ENCODE measurements around the gene KRT76.

KRT76 gene

GRCh38 chr12:52776913-52777395, at the start of gene KRT76:
Gene KRT76, minus strand, starts transcription at chr12:52777345. Its CDS starts 54 bp downstream, at chr12:52777291.
- DNase-seq (ENCODE audit: low read depth), result no peak
- no peak within 1 kb of the TSS for H3K4me3 ChIP-seq (ENCODE audit: low read depth, low read length)
- TF ChIP-seq CTCF (IDR thresholded peaks at IDR 0.05; ENCODE audit: low read depth, low read length, missing control alignments), result no peak
- in situ Hi-C loops (cut with HindIII; ENCODE audit: low sequenced_read_pairs), result no loop called here

DNA sequence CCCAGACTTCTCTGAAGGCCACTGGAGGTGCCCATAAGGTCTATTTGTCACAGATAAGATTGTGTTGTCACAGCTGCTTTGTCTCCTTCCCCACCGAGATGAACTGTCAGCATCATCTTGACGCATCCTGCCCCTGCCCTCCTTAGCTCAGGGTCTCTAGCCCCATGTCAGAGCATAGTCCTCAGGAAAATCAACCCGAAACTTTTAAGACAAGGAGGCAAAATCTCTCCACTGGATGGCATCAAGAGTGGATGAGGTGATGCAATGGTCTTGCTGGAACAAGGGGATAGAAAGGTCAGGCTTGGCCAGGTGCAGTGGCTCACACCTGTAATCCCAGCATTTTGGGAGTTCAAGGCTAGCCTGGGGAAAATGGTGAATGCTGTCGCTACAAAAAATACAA, 48.8 kb upstream of the KRT76 start:
- TF ChIP-seq CTCF (IDR thresholded peaks at IDR 0.05; ENCODE audit: low read depth, low read length, missing control alignments), result no peak
- in situ Hi-C loops (cut with HindIII; ENCODE audit: low sequenced_read_pairs), result no loop called here
- DNase-seq (ENCODE audit: low read depth), result no peak
- H3K4me3 ChIP-seq (ENCODE audit: low read depth, low read length), result no peak overlapping the region

DNA sequence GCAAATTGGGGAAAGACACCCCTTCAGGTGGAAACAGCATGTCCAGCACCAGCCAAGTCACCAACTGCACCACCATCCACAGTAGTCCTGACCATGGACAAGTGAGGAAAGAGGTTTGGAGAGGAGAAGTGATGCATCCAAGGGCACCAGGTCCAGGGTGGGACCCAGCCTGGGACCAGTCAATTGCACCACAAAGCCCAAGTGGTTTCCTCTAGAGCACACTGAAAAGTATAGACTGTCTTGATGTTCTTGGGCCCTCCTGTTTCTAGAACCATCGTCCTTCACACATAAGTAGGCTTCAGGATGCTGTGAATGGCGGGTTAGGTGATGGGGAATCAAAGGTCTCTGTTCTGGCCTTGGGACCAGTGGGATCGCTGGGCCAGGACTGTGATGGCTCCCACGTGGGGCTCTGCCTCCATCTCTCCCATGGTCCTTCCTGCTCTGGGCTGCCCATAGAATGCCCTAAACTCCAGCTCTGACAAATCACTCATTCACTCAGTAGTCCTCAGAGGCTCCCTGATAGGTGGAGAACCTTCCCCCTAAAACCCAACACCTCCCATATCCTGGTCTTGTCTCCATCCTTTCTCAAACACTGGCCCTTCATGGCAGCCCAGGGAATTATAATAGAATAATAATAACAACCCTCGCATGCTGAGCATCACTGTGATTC, 47.7 kb upstream of the KRT76 start:
- in situ Hi-C loops (cut with HindIII; ENCODE audit: low sequenced_read_pairs), result no loop called here
- TF ChIP-seq CTCF (IDR thresholded peaks at IDR 0.05; ENCODE audit: low read depth, low read length, missing control alignments), result no peak
- no peak overlapping the region for H3K4me3 ChIP-seq (ENCODE audit: low read depth, low read length)
- DNase-seq (ENCODE audit: low read depth), result no peak

DNA sequence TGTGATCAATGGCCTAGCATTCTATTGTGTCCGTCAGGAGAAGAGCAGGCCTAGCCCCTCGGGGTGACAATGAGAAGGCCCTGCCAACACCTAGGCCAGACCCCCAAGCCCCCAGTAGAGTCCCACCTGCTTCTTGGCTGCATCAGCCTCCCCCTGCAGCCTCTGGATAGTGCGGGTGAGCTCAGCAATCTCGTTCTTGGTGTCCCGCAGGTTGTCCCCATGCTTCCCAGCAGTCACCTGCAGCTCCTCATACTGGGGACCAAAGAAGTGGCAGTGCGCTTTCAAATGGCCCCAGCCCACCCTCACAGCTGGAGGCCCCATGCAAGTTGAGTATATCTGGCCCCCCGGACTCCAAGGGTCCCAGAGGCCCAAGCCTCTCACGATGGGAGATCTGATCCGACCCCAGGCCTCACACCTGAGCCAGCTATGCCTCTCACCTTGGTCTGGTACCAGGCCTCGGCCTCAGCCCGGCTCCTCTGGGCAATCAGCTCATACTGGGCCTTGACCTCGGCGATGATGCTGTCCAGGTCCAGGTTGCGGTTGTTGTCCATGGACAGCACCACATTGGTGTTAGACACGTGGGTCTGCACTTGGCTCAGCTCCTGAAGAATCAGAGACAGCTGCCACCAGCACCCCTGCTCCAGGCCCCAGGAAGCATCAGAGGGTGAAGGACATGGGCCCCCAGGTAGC, 46.8 kb upstream of the KRT76 start:
- no peak for DNase-seq (ENCODE audit: low read depth)
- no peak overlapping the region for H3K4me3 ChIP-seq (ENCODE audit: low read depth, low read length)
- in situ Hi-C loops (cut with HindIII; ENCODE audit: low sequenced_read_pairs), result no loop called here
- no peak for TF ChIP-seq CTCF (IDR thresholded peaks at IDR 0.05; ENCODE audit: low read depth, low read length, missing control alignments)

DNA sequence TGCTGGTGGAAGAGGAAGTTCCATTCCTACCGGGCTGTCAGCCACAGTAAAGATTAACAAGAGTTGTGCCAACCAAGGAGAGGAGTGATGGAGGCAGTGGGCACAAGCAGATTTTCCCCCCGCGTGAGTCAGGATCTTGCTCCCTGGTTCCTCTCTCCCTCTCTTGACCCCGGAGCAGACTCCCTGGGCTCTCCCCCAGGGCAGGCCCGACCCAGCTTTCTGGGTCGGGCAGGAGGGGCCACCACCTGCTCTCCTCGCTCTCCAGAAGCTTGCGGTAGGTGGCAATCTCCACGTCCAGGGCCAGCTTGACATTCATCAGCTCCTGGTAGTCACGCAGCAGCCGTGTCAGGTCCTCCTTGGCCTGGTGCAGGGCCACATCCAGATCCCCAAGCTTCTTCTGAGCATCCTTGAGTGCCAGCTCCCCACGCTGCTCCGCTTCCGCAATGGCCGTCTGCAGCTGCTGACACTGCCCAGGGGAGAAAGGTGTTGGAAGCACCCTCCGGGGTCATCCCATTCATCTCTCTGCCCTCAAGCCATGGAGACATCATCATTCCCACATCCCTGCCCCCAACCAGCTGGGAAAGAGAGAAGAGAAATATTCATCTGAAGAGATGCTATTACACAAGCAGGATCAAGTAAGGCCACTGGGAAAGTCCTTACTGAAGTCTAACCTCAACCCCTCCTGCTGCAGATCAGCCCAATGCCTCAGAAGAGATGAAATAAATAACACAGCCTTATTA, 45.8 kb upstream of the KRT76 start:
- H3K4me3 ChIP-seq (ENCODE audit: low read depth, low read length), result no peak overlapping the region
- no peak for TF ChIP-seq CTCF (IDR thresholded peaks at IDR 0.05; ENCODE audit: low read depth, low read length, missing control alignments)
- no peak for DNase-seq (ENCODE audit: low read depth)
- in situ Hi-C loops (cut with HindIII; ENCODE audit: low sequenced_read_pairs), result no loop called here

- no peak for TF ChIP-seq CTCF (IDR thresholded peaks at IDR 0.05; ENCODE audit: low read depth, low read length, missing control alignments)
- in situ Hi-C loops (cut with HindIII; ENCODE audit: low sequenced_read_pairs), result no loop called here
- DNase-seq (ENCODE audit: low read depth), result no peak
- no peak overlapping the region for H3K4me3 ChIP-seq (ENCODE audit: low read depth, low read length)
Measured at GRCh38 chr12:52821826-52822660, 44.9 kb upstream of the KRT76 start.
